GM04504 (cell line): Measurements from ENCODE around the gene HOMEZ.
A peak's percentile ranks its signal among the peaks of the same experiment; 100 is the strongest.

Source experiments
- DNase-seq: peaks from one replicate; pipeline ENCODE4 v3.0.0-alpha.2; 2012; ENCODE audit warnings: low read depth

The HOMEZ gene

GRCh38 chr14:23307687-23308644, 22.0 kb upstream of the HOMEZ start:
- no peak for DNase-seq

- DNase-seq: no peak
Measured at GRCh38 chr14:23307146-23307530, 21.2 kb upstream of the HOMEZ start.

GRCh38 chr14:23306412-23307145, 20.6 kb upstream of the HOMEZ start, which contains the start of gene BCL2L2:
BCL2L2 (plus strand) TSS chr14:23306833; CDS start chr14:23307768, 935 bp downstream.
- peak; percentile 74 for DNase-seq

GRCh38 chr14:23302290-23303225, 16.6 kb upstream of the HOMEZ start, which contains the start of gene PPP1R3E:
PPP1R3E (minus strand) TSS chr14:23302859; CDS start chr14:23302576, 283 bp downstream.
- no peak for DNase-seq

- no peak for DNase-seq
Measured at GRCh38 chr14:23301969-23302289, 16.0 kb upstream of the HOMEZ start.

GRCh38 chr14:23301288-23301968, 15.5 kb upstream of the HOMEZ start:
- DNase-seq: peak; percentile 98

- DNase-seq: no peak
Measured at GRCh38 chr14:23300687-23301223, 14.8 kb upstream of the HOMEZ start.

GRCh38 chr14:23299986-23300686, 14.2 kb upstream of the HOMEZ start:
- no peak for DNase-seq

- DNase-seq: no peak
Measured at GRCh38 chr14:23299211-23299957, 13.5 kb upstream of the HOMEZ start.

- no peak for DNase-seq
Measured at GRCh38 chr14:23297611-23298277, 11.8 kb upstream of the HOMEZ start.

GRCh38 chr14:23297096-23297495, 11.2 kb upstream of the HOMEZ start:
- DNase-seq: no peak

- DNase-seq: no peak
Measured at GRCh38 chr14:23296012-23296777, 10.3 kb upstream of the HOMEZ start.

GRCh38 chr14:23294734-23295561, 9.0 kb upstream of the HOMEZ start:
- no peak for DNase-seq

- no peak for DNase-seq
Measured at GRCh38 chr14:23286902-23287479, 1.1 kb upstream of the HOMEZ start.

GRCh38 chr14:23285530-23286019, 357 bp downstream of the HOMEZ start:
- no peak for DNase-seq

- DNase-seq: no peak
Measured at GRCh38 chr14:23284654-23285529, 1.0 kb downstream of the HOMEZ start.
